ENCODE data around the gene TIMM23. TPM values are rescaled to one million over a fixed set of nuclear protein-coding genes. Genes with fewer than 3 reads are reported as not detected.

Gene TIMM23
- polyA plus RNA-seq, 3 donors = 17.2 to 72.1 (median 71.2) TPM

GRCh38 chr10:46035923-46036849 is 63.9 kb downstream of the TIMM23 start:
- DNase-seq = no peak
- H3K9ac ChIP-seq (ENCODE audit: insufficient read depth, low read length, poor library complexity, severe bottlenecking) = no peak overlapping the region
- Mint-ChIP-seq H3K4me1 (peaks cover 9% of the 10 kb centered on the region), H3K9me3 (no peaks in the 10 kb centered on the region), H3K4me3 (no peak overlapping the region), H3K27ac (no peak overlapping the region), H3K36me3 (no peaks in the 10 kb centered on the region), H3K27me3 (ENCODE audit: low read depth in 3 of 3) (peaks cover 0 to 3% (median 0%) of the 10 kb centered on the region in 3 donors)
- no peak for TF ChIP-seq CTCF (IDR thresholded peaks at IDR 0.05)
- H3K79me2 ChIP-seq (ENCODE audit: insufficient read depth, low read length) = no peaks in the 10 kb centered on the region
- H2AFZ ChIP-seq (ENCODE audit: insufficient read depth, low read depth, low read length, poor library complexity, severe bottlenecking) = peak overlapping the region; percentile 3
- H3K36me3 ChIP-seq (replicated peaks in 1 of 2; ENCODE audit: control insufficient read depth in 1 of 2, insufficient read depth in 2 of 2, low read length in 2 of 2) = no peaks in the 10 kb centered on the region
- H3K27me3 ChIP-seq (ENCODE audit: control insufficient read depth in 2 of 2, insufficient read depth in 2 of 2, low read length in 2 of 2) = no peaks in the 10 kb centered on the region
- H3K27ac ChIP-seq (ENCODE audit: low read depth in 1 of 2, low read length in 2 of 2) = no peak overlapping the region
- no peak overlapping the region for H3K4me3 ChIP-seq (replicated peaks in 1 of 3; ENCODE audit: low read depth in 2 of 3, low read length in 3 of 3)
- H3K9me3 ChIP-seq (replicated peaks in 1 of 2; ENCODE audit: control insufficient read depth in 1 of 2, insufficient read depth in 1 of 2, low read length in 2 of 2) = no peaks in the 10 kb centered on the region
- no peak overlapping the region for H3K4me2 ChIP-seq (replicated peaks; ENCODE audit: extremely low read depth, low read length, poor library complexity, severe bottlenecking)
- H4K20me1 ChIP-seq (ENCODE audit: insufficient read depth, low read length) = no peaks in the 10 kb centered on the region
- intact Hi-C loops (cut with micrococcal nuclease) = no loop called here
- H3K4me1 ChIP-seq (ENCODE audit: control insufficient read depth in 1 of 2, insufficient read depth in 2 of 2, low read length in 2 of 2) = peaks cover 0 to 6% of the 10 kb centered on the region in 2 donors
- 82% methylated on average over 4 of the region's 8 CpGs for WGBS (ENCODE audit: insufficient coverage)

GRCh38 chr10:46037107-46037825 is 65.0 kb downstream of the TIMM23 start:
- Histone ChIP-seq H2AFZ (ENCODE audit: insufficient read depth, low read depth, low read length, poor library complexity, severe bottlenecking) (no peak overlapping the region), H3K9me3 (replicated peaks in 1 of 2; ENCODE audit: control insufficient read depth in 1 of 2, insufficient read depth in 1 of 2, low read length in 2 of 2) (no peaks in the 10 kb centered on the region), H3K9ac (ENCODE audit: insufficient read depth, low read length, poor library complexity, severe bottlenecking) (no peak overlapping the region), H3K27ac (ENCODE audit: low read depth in 1 of 2, low read length in 2 of 2) (no peak overlapping the region), H3K4me1 (ENCODE audit: control insufficient read depth in 1 of 2, insufficient read depth in 2 of 2, low read length in 2 of 2) (peaks cover 0 to 6% of the 10 kb centered on the region in 2 donors), H3K36me3 (replicated peaks in 1 of 2; ENCODE audit: control insufficient read depth in 1 of 2, insufficient read depth in 2 of 2, low read length in 2 of 2) (no peaks in the 10 kb centered on the region), H4K20me1 (ENCODE audit: insufficient read depth, low read length) (no peaks in the 10 kb centered on the region), H3K27me3 (ENCODE audit: control insufficient read depth in 2 of 2, insufficient read depth in 2 of 2, low read length in 2 of 2) (no peaks in the 10 kb centered on the region), H3K4me3 (replicated peaks in 1 of 3; ENCODE audit: low read depth in 2 of 3, low read length in 3 of 3) (no peak overlapping the region), H3K79me2 (ENCODE audit: insufficient read depth, low read length) (no peaks in the 10 kb centered on the region), H3K4me2 (replicated peaks; ENCODE audit: extremely low read depth, low read length, poor library complexity, severe bottlenecking) (no peak overlapping the region)
- 97% methylated on average over 7 of the region's 8 CpGs for WGBS (ENCODE audit: insufficient coverage)
- no peak for TF ChIP-seq CTCF (IDR thresholded peaks at IDR 0.05)
- Mint-ChIP-seq H3K27ac (no peak overlapping the region), H3K36me3 (no peaks in the 10 kb centered on the region), H3K27me3 (ENCODE audit: low read depth in 3 of 3) (peaks cover 0 to 3% (median 0%) of the 10 kb centered on the region in 3 donors), H3K9me3 (no peaks in the 10 kb centered on the region), H3K4me1 (peaks cover 5% of the 10 kb centered on the region), H3K4me3 (no peak overlapping the region)
- intact Hi-C loops (cut with micrococcal nuclease) = no loop called here
- no peak for DNase-seq

Data from CD14-positive monocyte (primary cell).